ENCODE measurements around the gene CDRT4.
"Not testable (repeated sequence)": the region's sequence is repeated elsewhere in the genome, so short reads cannot be mapped to it uniquely, and the experiment has no call there.

Gene CDRT4

GRCh38 chr17:15456972-15457722 lies 10.3 kb downstream of the CDRT4 start:
- DNase-seq (ENCODE audit: low read depth), result peak; percentile 54

GRCh38 chr17:15456496-15456895 lies 10.9 kb downstream of the CDRT4 start:
- DNase-seq (ENCODE audit: low read depth), result no peak

DNA sequence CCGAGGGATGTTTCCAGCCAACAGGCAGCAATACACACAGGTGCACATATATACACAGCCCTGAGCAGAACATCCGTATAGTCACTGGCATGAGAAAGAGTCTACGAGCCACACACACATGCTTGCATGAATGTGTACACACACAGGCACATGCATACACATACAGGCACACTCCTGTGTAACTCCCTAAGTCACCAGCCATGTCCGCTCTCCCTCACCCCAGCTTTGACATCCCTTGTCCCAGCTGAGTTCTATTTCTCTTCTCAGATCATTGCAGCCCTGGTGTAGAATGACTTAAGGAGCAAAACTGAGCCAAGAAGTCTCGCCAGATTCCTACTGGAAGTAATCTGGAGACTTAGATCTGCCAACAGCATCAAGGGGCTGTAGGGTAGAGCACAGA lies 13.1 kb downstream of the CDRT4 start:
- DNase-seq (ENCODE audit: low read depth), result no peak

DNA sequence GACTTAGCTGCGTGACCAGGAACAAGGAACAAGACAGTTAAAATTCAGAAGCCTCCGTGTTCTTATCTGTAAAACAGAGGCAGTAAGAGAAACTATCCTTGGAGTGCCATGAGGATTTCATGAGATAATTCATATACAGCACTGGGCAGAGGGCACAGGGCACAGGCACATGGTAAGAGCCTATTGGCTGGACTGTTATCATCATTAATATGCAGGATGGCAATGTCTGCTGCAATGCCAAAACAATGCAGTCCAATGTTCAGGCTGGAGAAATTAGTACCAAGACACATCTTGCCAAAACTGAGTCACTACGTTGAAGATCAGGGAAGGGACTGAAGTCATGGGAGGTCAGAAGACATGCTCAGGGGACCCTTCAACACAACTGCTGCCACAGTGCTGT lies 13.6 kb downstream of the CDRT4 start:
- no peak for DNase-seq (ENCODE audit: low read depth)

DNA sequence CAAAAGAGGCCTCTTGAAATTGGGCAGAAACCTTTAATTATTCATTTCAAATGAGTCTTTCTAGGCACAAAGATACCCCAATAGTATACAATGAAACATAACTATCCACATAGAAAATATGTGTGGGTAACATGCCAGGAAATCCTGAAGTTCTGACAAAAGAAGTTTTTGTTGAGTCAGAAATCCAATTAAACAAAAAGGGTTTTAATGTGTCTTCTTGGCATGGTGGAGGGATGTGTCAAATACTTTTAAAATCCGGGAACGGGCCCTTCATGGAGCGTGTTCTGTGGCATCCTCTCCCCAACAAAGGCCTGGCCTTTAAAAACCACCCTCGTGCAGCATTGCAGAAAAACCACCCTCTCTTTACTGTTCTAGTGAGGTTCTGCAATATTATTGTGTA lies 14.2 kb downstream of the CDRT4 start:
- DNase-seq (ENCODE audit: low read depth), result no peak

GRCh38 chr17:15452746-15453145 lies 14.7 kb downstream of the CDRT4 start:
- DNase-seq (ENCODE audit: low read depth), result no peak

GRCh38 chr17:15451680-15452079 lies 15.7 kb downstream of the CDRT4 start:
- DNase-seq (ENCODE audit: low read depth), result peak; percentile 33

- no peak for DNase-seq (ENCODE audit: low read depth)
Measured at GRCh38 chr17:15448580-15448956, 18.9 kb downstream of the CDRT4 start.

DNA sequence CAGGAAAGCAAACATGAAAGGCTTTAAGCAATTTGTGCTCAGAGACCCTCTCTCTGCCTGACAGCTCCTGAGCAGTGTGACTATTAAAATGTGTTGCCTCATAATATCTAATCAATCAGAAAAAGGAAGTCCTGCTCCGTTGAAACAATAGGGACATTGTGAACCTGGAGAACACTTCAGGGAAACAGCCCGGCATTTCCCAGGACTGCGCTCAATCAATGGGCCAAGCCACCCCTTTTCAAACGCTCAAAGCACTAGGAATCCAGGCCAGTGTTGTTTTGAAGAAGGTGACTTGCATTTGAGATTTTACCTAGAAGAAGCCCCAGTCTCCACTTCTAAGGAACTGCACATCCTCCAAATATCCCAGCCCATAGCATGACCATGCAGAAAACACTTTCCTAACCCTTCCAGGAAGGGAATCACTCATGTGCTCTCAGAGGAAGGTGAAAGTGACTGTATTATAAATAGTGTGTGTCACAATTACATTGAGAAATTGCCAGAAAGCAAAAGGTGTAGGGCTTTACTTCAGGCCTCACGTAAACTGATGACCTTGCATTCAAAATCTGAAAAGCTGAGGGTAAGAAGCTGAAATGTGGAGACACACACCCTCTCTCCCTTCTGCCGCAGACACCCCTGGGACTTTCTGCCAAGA lies 19.4 kb downstream of the CDRT4 start:
- no peak for DNase-seq (ENCODE audit: low read depth)

DNA sequence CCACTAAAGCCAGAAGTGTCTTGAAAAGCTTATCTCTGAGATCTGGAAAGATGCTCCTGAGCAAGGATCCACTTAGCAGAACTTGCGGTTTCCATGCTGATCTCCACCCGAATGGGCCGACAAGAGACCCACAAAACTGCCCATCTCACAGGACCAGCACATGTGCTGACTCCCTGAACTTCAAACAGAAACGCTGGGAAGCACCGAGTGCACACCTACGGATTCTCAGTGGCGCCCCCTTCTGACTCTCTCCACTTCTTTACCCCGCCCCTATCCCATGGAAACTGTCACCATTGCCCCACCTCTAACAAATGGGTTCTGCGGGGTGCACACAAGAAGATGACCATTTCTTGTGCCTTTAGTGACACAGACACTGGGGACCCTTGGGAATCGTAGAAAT lies 21.4 kb downstream of the CDRT4 start:
- DNase-seq (ENCODE audit: low read depth), result no peak

DNA sequence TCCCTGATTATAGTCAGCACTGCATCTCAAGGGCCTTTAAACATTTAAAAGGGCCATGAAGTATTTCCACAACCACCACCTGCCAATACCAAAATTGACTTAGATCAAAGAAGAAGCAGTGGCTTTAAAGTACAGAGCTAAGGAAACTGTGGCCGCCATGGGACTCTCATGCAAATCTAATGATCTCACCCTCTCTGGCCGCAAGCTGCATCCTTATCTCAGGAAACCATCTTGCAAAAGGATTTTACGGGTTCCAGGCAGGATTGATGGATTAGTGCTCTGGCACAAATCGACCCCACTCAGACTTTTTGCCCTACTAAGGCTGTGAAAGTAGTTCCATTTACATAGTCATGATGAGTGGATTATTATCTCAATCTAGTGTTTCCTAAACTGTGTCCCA lies 22.6 kb downstream of the CDRT4 start:
- peak; percentile 72 for DNase-seq (ENCODE audit: low read depth)

GRCh38 chr17:15442311-15443180 lies 24.9 kb downstream of the CDRT4 start:
- no peak for DNase-seq (ENCODE audit: low read depth)

GRCh38 chr17:15441315-15441714 lies 26.1 kb downstream of the CDRT4 start:
- DNase-seq (ENCODE audit: low read depth), result no peak

GRCh38 chr17:15440347-15440746 lies 27.1 kb downstream of the CDRT4 start:
- no peak for DNase-seq (ENCODE audit: low read depth)

GRCh38 chr17:15439205-15439985 lies 28.0 kb downstream of the CDRT4 start:
- DNase-seq (ENCODE audit: low read depth), result not testable (repeated sequence)

- DNase-seq (ENCODE audit: low read depth), result no peak
Measured at GRCh38 chr17:15438491-15439105, 28.8 kb downstream of the CDRT4 start.

DNA sequence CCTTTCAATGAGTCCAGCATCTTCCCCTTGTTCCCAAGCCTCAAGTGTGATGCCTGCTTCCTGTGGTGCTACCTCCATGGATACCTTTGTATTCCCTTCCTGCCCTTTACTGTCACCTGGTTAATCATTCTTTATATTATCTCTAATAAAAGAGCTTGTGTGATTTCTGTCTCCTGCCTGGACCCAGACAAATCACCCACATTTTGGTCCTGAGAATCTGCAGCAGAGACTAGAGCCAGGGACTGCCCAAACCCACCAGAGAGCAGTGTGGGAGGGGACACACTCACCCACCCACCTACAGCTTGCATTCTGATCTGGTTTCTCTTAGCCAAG lies 30.2 kb downstream of the CDRT4 start:
- DNase-seq (ENCODE audit: low read depth), result no peak

- DNase-seq (ENCODE audit: low read depth), result peak; percentile 52
Measured at GRCh38 chr17:15436473-15437302, 30.7 kb downstream of the CDRT4 start.

DNA sequence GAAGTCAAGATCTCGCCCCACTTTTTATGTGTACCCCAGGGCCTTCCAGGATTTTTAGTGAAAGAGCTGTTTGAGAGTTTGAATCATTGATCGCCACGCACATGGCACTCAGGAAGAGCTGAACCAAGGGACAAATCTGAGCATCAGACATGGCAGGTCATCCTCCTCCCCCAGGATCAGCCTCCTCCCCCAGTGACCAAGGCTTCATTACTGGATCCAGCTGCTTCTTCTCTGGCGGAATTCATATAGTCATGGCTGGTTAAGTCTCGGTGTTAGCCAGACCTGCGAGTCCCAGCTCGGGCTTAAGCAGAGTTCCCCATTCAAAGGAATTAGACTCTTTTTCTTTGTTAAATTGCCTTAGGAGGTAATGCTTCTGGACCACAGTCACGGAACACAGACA lies 32.5 kb downstream of the CDRT4 start:
- DNase-seq (ENCODE audit: low read depth), result no peak

DNA sequence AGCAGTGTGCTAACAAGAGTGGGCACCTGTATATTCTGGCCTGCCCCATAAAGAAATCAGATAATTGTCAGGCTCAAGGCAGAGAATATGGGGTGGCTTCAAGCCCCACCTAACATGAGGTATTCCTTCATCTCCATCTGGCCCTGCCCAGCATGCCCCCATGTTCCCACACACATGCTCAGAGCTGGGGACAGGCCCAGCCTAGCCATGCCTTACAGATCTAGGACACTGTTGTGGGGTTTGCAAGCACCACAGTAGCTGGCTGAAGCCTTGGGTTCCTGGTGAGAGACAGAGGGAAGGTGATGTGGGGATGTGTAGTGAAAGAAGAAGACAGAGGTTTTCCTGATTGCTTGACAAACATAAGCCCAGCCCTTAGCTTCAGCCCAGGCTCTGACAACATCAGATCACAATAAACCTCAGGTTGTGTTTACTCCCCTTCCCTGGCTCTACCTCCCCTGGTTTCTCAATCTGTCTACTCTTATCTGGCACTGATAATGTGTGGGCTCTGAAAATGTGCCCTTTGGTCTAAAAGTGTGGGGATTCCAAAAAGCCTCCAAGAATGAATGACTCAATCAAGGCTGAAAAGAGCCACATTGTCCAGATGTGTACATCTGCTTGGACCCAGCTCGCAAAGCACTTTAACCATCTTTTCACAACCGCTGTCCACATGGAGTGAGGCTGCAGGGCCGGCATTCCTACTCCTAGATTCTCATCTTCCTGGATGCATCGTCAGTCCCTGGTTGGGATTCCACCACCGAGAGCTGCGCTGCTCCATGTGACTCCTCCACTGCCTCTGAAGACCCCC lies 34.4 kb downstream of the CDRT4 start:
- DNase-seq (ENCODE audit: low read depth), result no peak

Data from ELR (cell line).